Loucy (cell line): ENCODE measurements around the gene LIN37.

ENCODE experiments used
- H2AFZ ChIP-seq: fragments of 200-600 bp; sonication (generic); 2 replicates; pipeline ENCODE4 v1.6.0; 2016; ENCODE audit warnings: antibody characterized with exemption, mild to moderate bottlenecking, low read length, moderate library complexity
- H3F3A ChIP-seq: fragments of 200-600 bp; 2 replicates; pipeline ENCODE4 v1.6.0; 2016; ENCODE audit warnings: antibody characterized with exemption, low read depth, mild to moderate bottlenecking
- H3K27me3 ChIP-seq: fragments of 200-600 bp; sonication (generic); 2 replicates; pipeline ENCODE4 v1.6.1; 2014; ENCODE audit warnings: low read length, mild to moderate bottlenecking; ENCODE audit not compliant: insufficient read depth, poor library complexity, severe bottlenecking
- H3K36me3 ChIP-seq: fragments of 200-600 bp; sonication (generic); 2 replicates; pipeline ENCODE4 v1.6.1; 2016; ENCODE audit warnings: low read length; ENCODE audit not compliant: insufficient read depth
- H3K4me1 ChIP-seq: fragments of 200-600 bp; sonication (generic); 2 replicates; pipeline ENCODE4 v1.5.1; 2014; ENCODE audit warnings: low read length, mild to moderate bottlenecking; ENCODE audit not compliant: insufficient read depth, poor library complexity, severe bottlenecking
- H3K4me2 ChIP-seq: fragments of 200-600 bp; sonication (generic); 2 replicates; pipeline ENCODE4 v1.6.0; 2014; ENCODE audit warnings: antibody characterized with exemption, low read length, low read depth, mild to moderate bottlenecking; ENCODE audit not compliant: poor library complexity, severe bottlenecking
- H3K4me3 ChIP-seq: fragments of 200-600 bp; sonication (generic); 2 replicates; pipeline ENCODE4 v1.5.1; 2014; ENCODE audit warnings: low read length, mild to moderate bottlenecking, mixed read lengths; ENCODE audit not compliant: poor library complexity, severe bottlenecking
- H3K79me2 ChIP-seq: fragments of 200-600 bp; sonication (generic); 2 replicates; pipeline ENCODE4 v1.6.1; 2014; ENCODE audit warnings: low read length; ENCODE audit not compliant: insufficient read depth
- H3K9ac ChIP-seq: fragments of 200-600 bp; sonication (generic); 2 replicates; pipeline ENCODE4 v1.6.0; 2014; ENCODE audit warnings: mild to moderate bottlenecking, low read depth, low read length, moderate library complexity; ENCODE audit not compliant: poor library complexity, severe bottlenecking
- H3K9me2 ChIP-seq: fragments of 200-600 bp; sonication (generic); replicated peaks from 2 replicates; pipeline ENCODE4 v1.6.1; 2016; ENCODE audit warnings: low read depth, low read length, mixed read lengths
- H3K9me3 ChIP-seq: fragments of 200-600 bp; sonication (generic); 2 replicates; pipeline ENCODE4 v1.6.1; 2014; ENCODE audit warnings: mild to moderate bottlenecking, antibody characterized with exemption, low read length, low read depth; ENCODE audit not compliant: insufficient read depth
- H4K20me1 ChIP-seq: fragments of 200-600 bp; sonication (generic); 2 replicates; pipeline ENCODE4 v1.6.0; 2014; ENCODE audit warnings: antibody characterized with exemption, low read length, mild to moderate bottlenecking; ENCODE audit not compliant: insufficient read depth, poor library complexity, severe bottlenecking
- CTCF ChIP-seq: fragments of 200-600 bp; sonication (generic); conservative IDR thresholded peaks from 2 replicates; pipeline ENCODE4 v1.5.1; 2014; ENCODE audit warnings: mild to moderate bottlenecking, antibody characterized with exemption, low read length
- EZH2phosphoT487 ChIP-seq: fragments of 200-600 bp; IDR thresholded peaks from 2 replicates; pipeline ENCODE4 v1.6.1; 2018; ENCODE audit warnings: antibody characterized with exemption, mild to moderate bottlenecking, moderate library complexity, borderline replicate concordance

LIN37 gene

GRCh38 chr19:35738021-35738886 lies 10.1 kb upstream of the LIN37 start:
- Histone ChIP-seq H3K9me2 (no peaks in the 10 kb centered on the region), H2AFZ (no peak overlapping the region), H3K9ac (no peak overlapping the region), H3K36me3 (peaks cover 23% of the 10 kb centered on the region; the same call in 1 of the 2 replicates), H3K4me1 (peaks cover 7% of the 10 kb centered on the region), H3K4me2 (no peak overlapping the region), H3K79me2 (no peaks in the 10 kb centered on the region), H3K9me3 (no peaks in the 10 kb centered on the region), H4K20me1 (no peaks in the 10 kb centered on the region), H3K4me3 (no peak overlapping the region), H3K27me3 (no peaks in the 10 kb centered on the region), H3F3A (no peaks in the 10 kb centered on the region)
- TF ChIP-seq CTCF, result no peak
- no peak for TF ChIP-seq EZH2phosphoT487

DNA sequence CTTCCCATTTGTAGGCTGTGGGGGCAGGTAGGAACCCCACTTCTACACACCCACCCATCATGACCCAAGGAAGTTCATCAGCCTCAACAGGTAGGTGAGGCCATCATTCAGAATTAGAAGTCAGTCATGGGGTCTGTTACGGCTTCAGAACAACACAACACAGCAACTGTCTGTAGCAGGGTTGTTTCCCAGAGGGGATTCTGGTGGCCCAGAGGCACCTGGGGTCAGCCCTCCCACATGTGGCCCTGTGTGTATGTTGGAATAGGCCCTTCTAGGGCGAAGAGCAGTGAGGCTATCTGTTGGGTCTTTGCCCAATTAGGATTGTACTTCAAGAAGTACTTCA lies 9.5 kb upstream of the LIN37 start:
- Histone ChIP-seq H3K9me3 (no peaks in the 10 kb centered on the region), H3K4me1 (peaks cover 7% of the 10 kb centered on the region), H4K20me1 (no peaks in the 10 kb centered on the region), H3K9me2 (no peaks in the 10 kb centered on the region), H3K36me3 (peaks cover 23% of the 10 kb centered on the region; the same call in 1 of the 2 replicates), H3K79me2 (no peaks in the 10 kb centered on the region), H3F3A (no peaks in the 10 kb centered on the region), H3K4me2 (no peak overlapping the region), H3K27me3 (no peaks in the 10 kb centered on the region), H3K9ac (no peak overlapping the region), H3K4me3 (no peak overlapping the region), H2AFZ (no peak overlapping the region)
- TF ChIP-seq EZH2phosphoT487 (no peak), CTCF (no peak)

- Histone ChIP-seq H3F3A (no peaks in the 10 kb centered on the region), H4K20me1 (no peaks in the 10 kb centered on the region), H3K27me3 (no peaks in the 10 kb centered on the region), H3K36me3 (peaks cover 23% of the 10 kb centered on the region; the same call in 1 of the 2 replicates), H3K4me2 (peak overlapping the region; percentile 74), H3K9me3 (no peaks in the 10 kb centered on the region), H3K4me1 (peaks cover 7% of the 10 kb centered on the region), H3K4me3 (peak overlapping the region; percentile 79), H3K9me2 (no peaks in the 10 kb centered on the region), H2AFZ (no peak overlapping the region), H3K9ac (peak overlapping the region; percentile 55), H3K79me2 (no peaks in the 10 kb centered on the region)
- TF ChIP-seq EZH2phosphoT487 (no peak), CTCF (no peak)
Observed at GRCh38 chr19:35739275-35740107, 8.9 kb upstream of the LIN37 start.
